Measurements from ENCODE around the gene SLC7A9.

Gene SLC7A9

DNA sequence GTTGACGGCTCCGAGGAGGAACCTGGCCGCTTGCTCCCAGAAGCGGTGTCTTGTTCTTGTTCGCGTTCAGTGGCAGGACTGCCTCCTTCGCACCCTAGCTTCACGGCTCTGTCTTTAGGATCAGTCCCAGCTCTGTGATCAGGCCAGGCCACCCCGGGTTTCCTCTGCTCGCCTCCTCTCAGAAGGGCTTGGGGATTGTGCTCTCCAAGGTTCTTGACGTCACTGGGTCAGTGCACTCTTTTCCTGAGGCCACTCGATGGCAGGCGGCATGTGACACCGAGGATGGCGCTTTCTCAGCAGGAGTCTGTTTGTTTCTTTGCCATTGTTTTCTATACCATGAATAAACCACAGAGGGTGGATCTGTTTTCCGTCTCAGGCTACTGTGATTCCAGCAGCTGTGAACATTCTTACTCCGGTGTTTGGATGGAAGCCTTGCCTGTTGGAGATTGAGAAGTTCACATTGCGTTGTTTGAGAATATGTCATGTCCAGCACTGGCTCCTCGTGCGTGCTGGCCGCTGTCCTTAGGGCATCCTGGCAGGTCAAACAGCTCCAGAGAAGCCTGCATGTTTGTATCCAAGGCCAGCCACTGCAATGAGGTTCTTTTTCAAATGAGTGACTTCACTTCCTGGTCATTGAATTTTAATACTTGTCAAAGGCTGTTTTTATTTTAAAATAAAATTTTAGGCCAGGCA lies 44.5 kb downstream of the SLC7A9 start:
- Histone ChIP-seq H3K27me3 (peaks cover 53% of the 10 kb centered on the region), H3K4me1 (ENCODE audit: control insufficient read depth in 1 of 2, insufficient read depth in 1 of 2, low read depth in 1 of 2, low read length in 1 of 2) (no peaks in the 10 kb centered on the region), H3K36me3 (no peaks in the 10 kb centered on the region), H3K4me3 (ENCODE audit: low read depth in 1 of 2, low read length in 1 of 2) (no peak overlapping the region), H3K27ac (no peak overlapping the region), H3K9me3 (no peaks in the 10 kb centered on the region)
- TF ChIP-seq, protein P1, sequence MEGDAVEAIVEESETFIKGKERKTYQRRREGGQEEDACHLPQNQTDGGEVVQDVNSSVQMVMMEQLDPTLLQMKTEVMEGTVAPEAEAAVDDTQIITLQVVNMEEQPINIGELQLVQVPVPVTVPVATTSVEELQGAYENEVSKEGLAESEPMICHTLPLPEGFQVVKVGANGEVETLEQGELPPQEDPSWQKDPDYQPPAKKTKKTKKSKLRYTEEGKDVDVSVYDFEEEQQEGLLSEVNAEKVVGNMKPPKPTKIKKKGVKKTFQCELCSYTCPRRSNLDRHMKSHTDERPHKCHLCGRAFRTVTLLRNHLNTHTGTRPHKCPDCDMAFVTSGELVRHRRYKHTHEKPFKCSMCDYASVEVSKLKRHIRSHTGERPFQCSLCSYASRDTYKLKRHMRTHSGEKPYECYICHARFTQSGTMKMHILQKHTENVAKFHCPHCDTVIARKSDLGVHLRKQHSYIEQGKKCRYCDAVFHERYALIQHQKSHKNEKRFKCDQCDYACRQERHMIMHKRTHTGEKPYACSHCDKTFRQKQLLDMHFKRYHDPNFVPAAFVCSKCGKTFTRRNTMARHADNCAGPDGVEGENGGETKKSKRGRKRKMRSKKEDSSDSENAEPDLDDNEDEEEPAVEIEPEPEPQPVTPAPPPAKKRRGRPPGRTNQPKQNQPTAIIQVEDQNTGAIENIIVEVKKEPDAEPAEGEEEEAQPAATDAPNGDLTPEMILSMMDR (IDR thresholded peaks at IDR 0.05), result no peak

- Histone ChIP-seq H3K4me3 (ENCODE audit: low read depth in 1 of 2, low read length in 1 of 2) (no peak overlapping the region), H3K36me3 (no peaks in the 10 kb centered on the region), H3K9me3 (no peaks in the 10 kb centered on the region), H3K27me3 (peaks cover 61% of the 10 kb centered on the region), H3K27ac (no peak overlapping the region), H3K4me1 (ENCODE audit: control insufficient read depth in 1 of 2, insufficient read depth in 1 of 2, low read depth in 1 of 2, low read length in 1 of 2) (no peaks in the 10 kb centered on the region)
- TF ChIP-seq, protein P1 (IDR thresholded peaks at IDR 0.05), result no peak
Observed at GRCh38 chr19:32824191-32824751, 45.3 kb downstream of the SLC7A9 start.

GRCh38 chr19:32823747-32824102 lies 45.8 kb downstream of the SLC7A9 start:
- no peak overlapping the region for H3K27ac ChIP-seq
- peaks cover 66% of the 10 kb centered on the region for H3K27me3 ChIP-seq
- TF ChIP-seq, protein P1 (IDR thresholded peaks at IDR 0.05), result no peak
- H3K4me3 ChIP-seq (ENCODE audit: low read depth in 1 of 2, low read length in 1 of 2), result no peak overlapping the region
- no peaks in the 10 kb centered on the region for H3K36me3 ChIP-seq
- H3K4me1 ChIP-seq (ENCODE audit: control insufficient read depth in 1 of 2, insufficient read depth in 1 of 2, low read depth in 1 of 2, low read length in 1 of 2), result no peaks in the 10 kb centered on the region
- H3K9me3 ChIP-seq, result no peaks in the 10 kb centered on the region

DNA sequence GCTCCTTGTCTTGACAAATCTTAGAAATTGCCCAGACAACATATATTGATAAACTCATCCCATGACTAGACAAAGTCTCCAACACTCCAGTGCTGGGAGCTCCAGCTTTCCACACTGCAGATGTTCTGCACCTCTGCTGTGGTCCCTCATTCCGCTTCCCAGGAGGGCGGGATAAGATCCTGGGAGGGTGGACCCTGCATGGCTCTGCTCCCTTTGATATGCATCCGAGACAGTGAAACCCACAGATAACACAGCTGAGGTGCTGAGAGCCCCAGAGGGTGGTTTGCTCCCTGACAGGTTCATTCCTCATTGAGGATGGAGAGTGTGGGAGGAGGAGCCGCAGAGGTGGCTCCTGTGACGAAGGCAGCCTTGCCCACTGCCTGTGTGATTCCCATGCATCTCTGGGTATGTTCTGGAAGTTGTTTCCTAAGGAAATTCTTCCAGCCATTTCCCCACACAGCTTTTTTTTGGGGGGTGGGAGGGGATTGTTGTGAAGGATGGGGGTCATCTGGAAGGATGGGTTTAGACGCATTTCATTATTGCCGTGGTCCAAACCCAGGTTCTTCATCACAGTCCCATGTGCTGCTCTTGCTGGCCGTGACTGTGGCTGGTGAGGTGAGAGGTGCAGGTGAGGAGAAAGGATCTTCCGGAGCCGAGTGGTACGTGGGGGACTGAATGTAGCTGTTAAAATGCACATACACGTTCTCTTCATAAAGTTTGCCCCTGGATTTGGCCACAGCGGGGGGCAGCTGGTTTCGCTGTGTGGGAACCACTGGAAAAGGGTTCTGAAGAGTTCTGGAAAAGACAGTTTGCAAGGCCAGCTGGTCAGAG lies 46.4 kb downstream of the SLC7A9 start:
- H3K9me3 ChIP-seq, result no peaks in the 10 kb centered on the region
- H3K4me1 ChIP-seq (ENCODE audit: control insufficient read depth in 1 of 2, insufficient read depth in 1 of 2, low read depth in 1 of 2, low read length in 1 of 2), result no peaks in the 10 kb centered on the region
- H3K27ac ChIP-seq, result no peak overlapping the region
- H3K27me3 ChIP-seq, result peaks cover 70% of the 10 kb centered on the region
- TF ChIP-seq, protein P1 (IDR thresholded peaks at IDR 0.05), result no peak
- H3K36me3 ChIP-seq, result no peaks in the 10 kb centered on the region
- H3K4me3 ChIP-seq (ENCODE audit: low read depth in 1 of 2, low read length in 1 of 2), result no peak overlapping the region

- Histone ChIP-seq H3K4me1 (ENCODE audit: control insufficient read depth in 1 of 2, insufficient read depth in 1 of 2, low read depth in 1 of 2, low read length in 1 of 2) (no peaks in the 10 kb centered on the region), H3K9me3 (no peaks in the 10 kb centered on the region), H3K36me3 (no peaks in the 10 kb centered on the region), H3K27me3 (peaks cover 66% of the 10 kb centered on the region), H3K4me3 (ENCODE audit: low read depth in 1 of 2, low read length in 1 of 2) (no peak overlapping the region), H3K27ac (no peak overlapping the region)
- TF ChIP-seq, protein P1 (IDR thresholded peaks at IDR 0.05), result no peak
Observed at GRCh38 chr19:32819419-32820400, 49.9 kb downstream of the SLC7A9 start.
